Keratinocyte (primary cell): ENCODE results near the gene IL22RA1. TPM values are rescaled to one million over a fixed set of nuclear protein-coding genes. Genes with fewer than 3 reads are reported as not detected.

Experiments used
- DNase-seq: peaks from one replicate; pipeline ENCODE4 v3.0.0-alpha.2; 2011; ENCODE audit warnings: low read depth, missing footprints, low spot score
- FAIRE-seq: peaks from 2 replicates; lab custom pipeline; 2011; peaks lifted over from hg19 to GRCh38; lab: Jason Lieb, UNC
- H2AFZ ChIP-seq: 2 replicates; pipeline ENCODE4 v1.6.0; 2012; ENCODE audit warnings: low read length, control low read depth, inconsistent platforms; ENCODE audit not compliant: control insufficient read depth
- H3K27ac ChIP-seq: 2 replicates; pipeline ENCODE4 v1.5.1; 2011; ENCODE audit warnings: low read length; ENCODE audit not compliant: control insufficient read depth, insufficient read depth
- H3K27me3 ChIP-seq: 3 replicates; pipeline ENCODE4 v1.6.0; 2011; ENCODE audit warnings: low read length; ENCODE audit not compliant: control insufficient read depth, insufficient read depth; ENCODE audit errors: extremely low read depth
- H3K36me3 ChIP-seq, 2 experiments: 2 replicates in 1 of 2; 3 replicates in 1 of 2; pipeline ENCODE4 v1.5.1; 2011; ENCODE audit warnings: low read length in 2 of 2, mild to moderate bottlenecking in 1 of 2; ENCODE audit not compliant: control insufficient read depth in 2 of 2, insufficient read depth in 2 of 2; ENCODE audit errors: extremely low read depth in 1 of 2
- H3K4me1 ChIP-seq: 3 replicates; pipeline ENCODE4 v1.5.1; 2011; ENCODE audit warnings: low read length; ENCODE audit not compliant: control insufficient read depth, insufficient read depth; ENCODE audit errors: extremely low read depth
- H3K4me2 ChIP-seq: 3 replicates; pipeline ENCODE4 v1.6.0; 2011; ENCODE audit warnings: low read depth, low read length; ENCODE audit not compliant: control insufficient read depth, insufficient read depth; ENCODE audit errors: extremely low read depth
- H3K4me3 ChIP-seq, 3 experiments: fragments of 200-600 bp in 1 of 3; sonication (generic) in 1 of 3; 2 replicates in 2 of 3; 3 replicates in 1 of 3; pipeline ENCODE4 v1.5.1; 2011 to 2016; ENCODE audit warnings: low read length in 3 of 3, mild to moderate bottlenecking in 3 of 3, control low read depth in 2 of 3, inconsistent platforms in 1 of 3, low read depth in 1 of 3, mixed read lengths in 1 of 3, mixed run types in 1 of 3, moderate library complexity in 1 of 3; ENCODE audit not compliant: control insufficient read depth in 2 of 3, insufficient read depth in 2 of 3; ENCODE audit errors: extremely low read depth in 1 of 3
- H3K79me2 ChIP-seq: 2 replicates; pipeline ENCODE4 v1.6.0; 2012; ENCODE audit warnings: low read length; ENCODE audit not compliant: control insufficient read depth, insufficient read depth
- H3K9ac ChIP-seq: 3 replicates; pipeline ENCODE4 v1.6.0; 2011; ENCODE audit warnings: low read length; ENCODE audit not compliant: control insufficient read depth, insufficient read depth; ENCODE audit errors: extremely low read depth
- H3K9me1 ChIP-seq: 3 replicates; pipeline ENCODE4 v1.6.0; 2011; ENCODE audit warnings: low read length; ENCODE audit not compliant: control insufficient read depth, insufficient read depth; ENCODE audit errors: extremely low read depth
- H3K9me3 ChIP-seq: 2 replicates; pipeline ENCODE4 v1.5.1; 2012; ENCODE audit warnings: low read depth, low read length; ENCODE audit not compliant: control insufficient read depth
- H4K20me1 ChIP-seq: 3 replicates; pipeline ENCODE4 v1.6.0; 2011; ENCODE audit warnings: low read length; ENCODE audit not compliant: control insufficient read depth, insufficient read depth; ENCODE audit errors: extremely low read depth
- EZH2 ChIP-seq: IDR thresholded peaks from one replicate; pipeline ENCODE4 v1.6.1; 2012; ENCODE audit warnings: inconsistent platforms, mild to moderate bottlenecking, low read length, moderate library complexity
- dilution Hi-C: fragments of 300-500 bp; cut with MboI; formaldehyde crosslinking; loops from one replicate; pipeline ENCODE4 v1.7.0; 2020; ENCODE audit warnings: low sequenced_read_pairs; ENCODE audit not compliant: extremely low pct_ligation_motif_present
- polyA plus RNA-seq, 5 experiments: library from polyadenylated mRNA; depleted of rRNA in 3 of 5; stranded (reverse) in 3 of 5; stranded (forward) in 1 of 5; unstranded in 1 of 5; fragments of >200 nt; gene quantifications; 1 replicate in 1 of 5; 2 replicates in 3 of 5; 3 replicates in 1 of 5; pipeline versions ENCODE4 v1.2.1 to v1.2.3, GENCODE V29; 2011 to 2012; ENCODE audit warnings: missing spikeins in 2 of 5, low read depth in 1 of 5, low replicate concordance in 1 of 5
- TF ChIP-seq, protein P1 (sequence below), 3 experiments: IDR thresholded peaks in 1 of 3; conservative IDR thresholded peaks in 1 of 3; optimal IDR thresholded peaks in 1 of 3; 2 replicates in 2 of 3; 3 replicates in 1 of 3; pipeline versions ENCODE3 to v1.5.1; 2011; ENCODE audit warnings: low read length in 3 of 3, mild to moderate bottlenecking in 3 of 3, moderate library complexity in 2 of 3, control low read depth in 1 of 3, inconsistent platforms in 1 of 3; ENCODE audit not compliant: insufficient read depth in 2 of 3; ENCODE audit errors: extremely low read depth in 1 of 3

IL22RA1 gene
- polyA plus RNA-seq, 1 donor (not counting 4 experiments of a cell fraction or from before 2014, with no cell fraction given): 1.7 TPM

DNA sequence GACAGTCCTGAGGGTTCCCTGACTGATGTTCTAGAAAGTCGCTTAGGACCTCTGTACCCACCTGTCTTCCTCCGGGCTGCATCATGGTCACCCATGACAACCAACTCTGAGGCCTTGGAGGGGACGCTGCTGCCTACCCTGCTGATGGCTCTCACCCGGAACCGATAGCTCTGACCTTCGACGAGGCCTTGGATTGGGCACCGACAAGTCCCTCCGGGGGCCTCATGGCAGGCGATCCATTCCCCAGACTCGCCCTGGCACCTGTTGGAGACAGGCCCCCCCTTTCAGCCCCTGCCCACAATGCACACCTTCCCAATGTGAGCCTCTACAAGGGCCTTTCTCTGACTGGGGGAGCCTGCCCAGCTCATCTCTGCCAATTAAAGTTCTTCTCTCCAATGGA, 52.2 kb downstream of the IL22RA1 start:
- dilution Hi-C loops: no loop called here
- TF ChIP-seq, protein P1, sequence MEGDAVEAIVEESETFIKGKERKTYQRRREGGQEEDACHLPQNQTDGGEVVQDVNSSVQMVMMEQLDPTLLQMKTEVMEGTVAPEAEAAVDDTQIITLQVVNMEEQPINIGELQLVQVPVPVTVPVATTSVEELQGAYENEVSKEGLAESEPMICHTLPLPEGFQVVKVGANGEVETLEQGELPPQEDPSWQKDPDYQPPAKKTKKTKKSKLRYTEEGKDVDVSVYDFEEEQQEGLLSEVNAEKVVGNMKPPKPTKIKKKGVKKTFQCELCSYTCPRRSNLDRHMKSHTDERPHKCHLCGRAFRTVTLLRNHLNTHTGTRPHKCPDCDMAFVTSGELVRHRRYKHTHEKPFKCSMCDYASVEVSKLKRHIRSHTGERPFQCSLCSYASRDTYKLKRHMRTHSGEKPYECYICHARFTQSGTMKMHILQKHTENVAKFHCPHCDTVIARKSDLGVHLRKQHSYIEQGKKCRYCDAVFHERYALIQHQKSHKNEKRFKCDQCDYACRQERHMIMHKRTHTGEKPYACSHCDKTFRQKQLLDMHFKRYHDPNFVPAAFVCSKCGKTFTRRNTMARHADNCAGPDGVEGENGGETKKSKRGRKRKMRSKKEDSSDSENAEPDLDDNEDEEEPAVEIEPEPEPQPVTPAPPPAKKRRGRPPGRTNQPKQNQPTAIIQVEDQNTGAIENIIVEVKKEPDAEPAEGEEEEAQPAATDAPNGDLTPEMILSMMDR (optimal IDR thresholded peaks at IDR 0.05 in 1 of 3, IDR thresholded peaks at IDR 0.05 in 1 of 3, conservative IDR thresholded peaks at IDR 0.05 in 1 of 3; ENCODE audit: extremely low read depth in 1 of 3, insufficient read depth in 2 of 3, low read length in 3 of 3): no peak
- no peak for TF ChIP-seq EZH2
- no peak for DNase-seq

DNA sequence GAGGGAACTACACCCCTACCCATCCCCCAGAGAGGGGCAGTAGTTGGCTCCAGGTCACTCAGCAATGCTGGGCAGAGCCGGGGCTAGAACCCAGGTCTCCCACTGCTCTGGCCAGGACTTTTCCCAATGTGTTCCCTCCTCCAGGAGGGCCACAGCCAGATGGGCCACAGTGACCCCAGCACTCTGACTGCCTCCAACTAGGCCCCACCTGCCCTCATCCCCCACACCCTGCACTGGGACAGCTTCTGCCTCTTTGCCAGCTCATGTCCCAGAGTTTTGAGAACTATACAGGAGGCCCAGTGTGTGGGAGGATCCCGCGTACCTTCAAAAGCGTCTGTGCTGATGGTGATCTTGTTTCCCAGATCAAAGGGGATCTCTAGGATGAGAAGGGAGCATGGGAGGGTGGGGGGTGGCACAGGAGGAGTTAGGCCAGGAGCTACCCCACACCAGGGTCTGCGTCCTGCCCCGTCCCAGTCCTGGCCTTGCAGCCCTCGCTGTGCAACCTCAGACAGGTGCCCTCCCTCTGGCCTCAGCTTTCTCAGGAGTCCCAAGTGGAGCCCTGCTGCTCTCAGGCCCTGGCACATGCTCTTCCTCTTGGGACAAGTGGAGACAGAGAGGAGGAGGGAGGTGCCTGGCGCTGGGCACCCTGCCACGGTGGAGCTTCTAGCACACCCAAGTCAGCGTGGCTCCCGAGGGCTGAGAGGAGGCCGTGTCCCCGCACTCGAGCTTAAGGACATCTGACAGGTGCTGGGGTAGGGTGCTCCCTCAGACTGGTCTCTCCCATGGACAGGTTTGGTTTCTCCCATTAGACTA, 53.0 kb downstream of the IL22RA1 start:
- Histone ChIP-seq H3K36me3 (no peaks in the 10 kb centered on the region), H4K20me1 (no peaks in the 10 kb centered on the region), H2AFZ (no peak overlapping the region), H3K4me1 (peaks cover 6% of the 10 kb centered on the region), H3K27me3 (peaks cover 14% of the 10 kb centered on the region), H3K4me2 (no peak overlapping the region), H3K9me1 (no peaks in the 10 kb centered on the region), H3K4me3 (no peak overlapping the region), H3K79me2 (no peaks in the 10 kb centered on the region), H3K27ac (no peak overlapping the region), H3K9me3 (no peaks in the 10 kb centered on the region), H3K9ac (no peak overlapping the region)
- dilution Hi-C loops: no loop called here
- TF ChIP-seq, protein P1 (optimal IDR thresholded peaks at IDR 0.05 in 1 of 3, IDR thresholded peaks at IDR 0.05 in 1 of 3, conservative IDR thresholded peaks at IDR 0.05 in 1 of 3; ENCODE audit: extremely low read depth in 1 of 3, insufficient read depth in 2 of 3, low read length in 3 of 3): no peak
- TF ChIP-seq EZH2: no peak
- FAIRE-seq (no peak), DNase-seq (no peak)

More for the DNA sequence above, 52.2 kb downstream of the IL22RA1 start:
- no peaks in the 10 kb centered on the region for H4K20me1 ChIP-seq
- H3K79me2 ChIP-seq: no peaks in the 10 kb centered on the region
- no peaks in the 10 kb centered on the region for H3K36me3 ChIP-seq
- no peak for FAIRE-seq
- H3K4me3 ChIP-seq: no peak overlapping the region
- no peak overlapping the region for H3K9ac ChIP-seq
- H2AFZ ChIP-seq: no peak overlapping the region
- peaks cover 6% of the 10 kb centered on the region for H3K4me1 ChIP-seq
- H3K27ac ChIP-seq: no peak overlapping the region
- H3K4me2 ChIP-seq: no peak overlapping the region
- H3K27me3 ChIP-seq: peaks cover 14% of the 10 kb centered on the region
- H3K9me1 ChIP-seq: no peaks in the 10 kb centered on the region
- no peaks in the 10 kb centered on the region for H3K9me3 ChIP-seq
